NCI-H82 treated with DMSO at 0.1 percent for 48 hours (cell line): ENCODE results near the gene B4GALT1.

Source experiments
- DNase-seq: peaks from one replicate; lab custom pipeline; 2025; ENCODE audit not compliant: unreplicated experiment; lab: John Stamatoyannopoulos, UW

B4GALT1 gene

DNA sequence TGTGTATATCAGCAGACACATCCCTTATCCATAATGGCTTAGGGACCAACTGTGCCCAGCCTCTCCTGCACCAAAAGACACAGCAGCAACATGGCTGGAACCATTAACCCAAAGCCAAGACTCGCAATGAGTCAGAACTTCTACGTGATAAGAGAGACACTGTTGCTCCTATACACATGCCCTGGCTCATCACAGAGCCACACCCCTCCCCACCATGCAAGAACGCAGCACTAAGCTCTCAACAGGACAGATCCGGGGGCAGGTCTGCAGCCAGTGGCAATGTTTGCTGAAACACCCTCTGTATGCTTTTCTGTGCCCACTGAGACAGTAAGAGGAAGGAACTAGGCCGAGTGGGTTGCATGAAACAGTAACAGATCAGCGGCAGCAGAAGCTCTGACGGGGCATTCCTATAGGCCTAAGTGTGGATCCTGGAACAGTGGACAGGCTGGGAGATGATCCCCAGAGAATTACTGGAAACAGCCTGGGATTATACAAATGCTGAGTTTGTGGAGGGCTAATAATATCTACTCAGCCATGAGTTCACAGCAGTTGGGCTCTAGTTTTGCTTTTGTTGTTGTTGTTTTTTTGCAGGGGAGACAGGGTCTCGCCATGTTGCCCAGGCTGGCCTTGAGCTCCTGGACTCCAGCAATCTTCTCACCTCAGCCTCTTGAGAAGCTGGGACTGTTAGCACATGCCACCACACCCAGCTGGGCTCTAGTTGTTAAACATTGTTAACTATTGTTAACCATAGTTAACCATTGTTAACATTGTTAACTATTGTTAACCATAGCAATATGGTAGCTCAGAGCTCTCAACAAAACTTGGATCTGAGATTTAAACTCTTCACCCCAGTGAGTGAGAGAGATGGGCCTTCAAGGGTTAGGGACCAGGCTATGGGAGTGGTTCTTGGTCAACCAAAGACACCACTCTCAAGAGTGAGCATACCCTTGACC lies 41.0 kb downstream of the B4GALT1 start:
- peak; percentile 51 for DNase-seq

DNA sequence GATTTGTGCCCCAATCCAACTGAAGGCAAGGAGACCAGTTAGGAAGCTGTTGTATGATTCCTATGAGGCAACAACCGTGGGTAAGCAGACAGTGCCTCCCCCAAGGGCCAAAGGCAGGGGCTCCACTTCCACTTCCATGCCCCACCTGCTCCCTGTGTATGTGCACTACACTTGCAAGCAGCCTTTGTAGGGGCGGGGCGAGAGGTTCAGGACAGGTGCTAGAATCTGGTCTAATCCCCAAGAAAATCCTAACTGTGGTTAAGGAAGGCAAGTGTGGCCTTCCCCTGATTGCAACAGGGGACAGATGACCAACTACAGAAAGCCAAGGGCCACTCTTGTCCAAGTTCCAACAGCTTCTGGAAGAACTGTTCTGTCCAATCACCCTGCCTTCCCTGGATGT lies 41.7 kb downstream of the B4GALT1 start:
- peak; percentile 14 for DNase-seq

DNA sequence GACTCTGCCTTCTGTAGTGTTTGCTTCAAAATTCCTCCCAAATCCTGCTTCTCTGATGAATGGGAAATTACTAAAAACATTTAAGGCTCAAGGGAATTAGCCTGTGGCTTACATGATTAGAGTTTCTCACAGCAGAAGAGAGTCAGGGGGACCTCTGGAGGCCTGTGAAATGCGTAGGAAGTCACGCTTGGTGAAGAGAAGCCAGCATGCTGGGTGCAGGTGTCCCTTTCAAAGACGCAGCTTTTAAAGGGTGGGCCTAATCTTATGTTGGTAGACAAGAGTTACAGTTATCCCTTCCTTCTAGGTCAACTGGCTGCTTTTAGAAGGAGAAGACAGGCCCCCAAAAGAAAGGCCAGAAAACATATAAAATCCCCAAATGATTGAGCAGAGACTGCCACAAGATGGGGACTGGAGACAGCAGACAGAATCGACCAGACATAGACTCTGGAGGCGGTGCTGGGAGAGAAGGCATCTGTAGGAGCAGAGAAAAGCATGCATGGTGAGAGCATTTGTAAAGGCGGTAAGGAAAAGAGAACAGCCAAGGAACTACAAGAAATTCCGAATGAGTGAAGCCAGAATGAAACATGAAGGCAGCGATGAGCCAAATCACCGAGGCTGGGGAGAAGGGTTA lies 42.3 kb downstream of the B4GALT1 start:
- no peak for DNase-seq

DNA sequence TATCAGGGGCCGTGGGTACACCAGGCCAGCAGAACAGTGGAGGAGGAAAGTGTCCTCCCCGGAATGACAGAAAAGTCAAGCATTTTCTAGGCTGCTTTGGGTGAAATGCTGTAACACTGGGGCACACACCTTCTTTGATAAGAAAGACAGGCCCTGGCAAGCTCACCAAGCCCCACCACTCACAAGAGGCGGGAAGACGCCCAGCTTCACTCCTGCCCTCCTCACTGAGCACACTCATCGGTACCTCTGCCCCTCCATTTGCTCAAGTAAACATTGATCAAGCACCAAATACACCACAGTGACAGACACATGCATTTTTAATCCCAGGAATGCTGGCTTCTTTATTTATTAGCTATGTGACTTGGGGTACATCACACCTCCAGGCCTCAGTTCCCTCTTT lies 43.1 kb downstream of the B4GALT1 start:
- no peak for DNase-seq

DNA sequence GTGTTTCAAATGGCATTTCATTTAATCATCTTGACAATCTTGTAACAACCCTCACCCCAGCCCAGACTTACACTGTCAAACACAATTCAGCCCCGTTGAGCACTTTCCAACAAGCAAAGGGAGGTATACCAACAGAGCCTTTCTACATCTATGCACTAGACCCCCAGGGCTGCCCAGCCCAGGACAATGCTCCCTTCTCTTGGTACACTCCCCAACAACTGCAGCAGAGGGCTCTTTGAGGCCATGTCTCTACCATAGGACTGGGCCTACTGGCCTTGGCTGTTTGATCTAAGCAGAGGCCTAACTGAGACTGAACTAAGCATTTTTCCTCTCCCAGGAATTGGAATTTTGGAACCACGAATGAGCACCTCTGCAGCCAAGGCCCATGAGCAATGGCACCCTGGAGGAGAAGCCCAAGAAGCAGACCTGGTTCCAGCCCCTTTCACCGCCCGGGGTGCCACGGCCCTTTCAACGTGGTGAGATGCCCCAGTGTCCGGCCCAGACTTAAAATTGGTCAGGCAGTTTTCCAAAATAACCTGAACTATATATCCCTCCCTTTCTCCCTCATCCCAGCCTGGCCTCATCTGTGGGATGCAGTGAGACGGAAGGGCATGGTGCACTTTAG lies 43.6 kb downstream of the B4GALT1 start:
- DNase-seq = no peak

DNA sequence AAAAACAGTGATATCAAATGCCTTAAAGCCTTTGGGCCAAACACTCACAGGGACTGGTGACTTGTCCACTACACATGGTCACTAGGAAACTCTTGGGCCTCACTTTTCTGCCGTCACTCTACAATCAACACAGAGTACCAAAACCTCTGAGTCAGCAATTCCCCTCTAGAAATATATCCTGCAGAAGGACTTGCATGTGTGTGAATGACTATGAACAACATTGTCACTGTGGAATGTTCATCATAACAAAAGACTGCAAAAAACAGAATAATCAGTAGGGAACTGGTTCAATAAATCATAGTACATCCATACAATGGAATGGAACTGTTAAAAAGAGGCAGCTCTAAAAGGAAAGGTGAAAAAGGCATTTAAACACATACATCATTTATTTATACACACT lies 46.5 kb downstream of the B4GALT1 start:
- no peak for DNase-seq

DNA sequence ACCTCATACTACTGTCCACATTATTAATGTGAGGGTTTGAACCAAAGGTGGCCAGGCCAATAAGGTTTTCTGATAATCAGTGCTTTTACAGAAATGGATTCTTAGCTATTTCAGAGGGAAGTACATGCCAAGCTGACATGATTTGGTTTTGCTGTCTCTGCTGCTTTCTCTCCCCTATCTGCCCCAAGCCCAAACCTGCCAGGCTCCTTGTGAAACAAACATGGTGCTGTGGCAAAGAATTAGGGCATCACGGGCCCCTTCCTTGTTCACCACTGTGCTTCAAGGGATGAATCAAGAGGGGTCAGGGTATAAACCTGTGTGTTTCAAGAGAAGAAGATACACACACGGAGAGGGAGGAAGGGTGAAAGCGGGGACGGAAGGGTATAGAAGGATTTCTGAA lies 49.3 kb downstream of the B4GALT1 start:
- DNase-seq = no peak

DNA sequence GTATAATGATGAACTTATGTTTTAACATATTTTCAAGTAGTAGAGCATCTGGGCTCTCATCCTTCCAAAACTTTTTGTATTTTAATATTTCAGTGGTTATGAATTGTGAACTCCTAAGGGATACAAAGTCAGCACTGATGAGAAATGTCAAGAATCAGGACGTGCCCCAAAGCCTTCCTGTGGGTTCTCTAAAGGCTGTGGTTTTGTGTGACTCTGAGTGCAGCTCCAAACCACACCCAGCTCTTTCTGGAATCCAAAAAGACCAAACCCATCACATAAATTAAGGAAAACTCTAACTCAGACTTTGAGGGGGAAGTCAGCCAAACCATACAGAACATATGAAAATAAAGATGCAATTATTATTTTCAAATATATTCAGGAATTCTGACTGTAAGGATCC lies 49.8 kb downstream of the B4GALT1 start:
- no peak for DNase-seq

DNA sequence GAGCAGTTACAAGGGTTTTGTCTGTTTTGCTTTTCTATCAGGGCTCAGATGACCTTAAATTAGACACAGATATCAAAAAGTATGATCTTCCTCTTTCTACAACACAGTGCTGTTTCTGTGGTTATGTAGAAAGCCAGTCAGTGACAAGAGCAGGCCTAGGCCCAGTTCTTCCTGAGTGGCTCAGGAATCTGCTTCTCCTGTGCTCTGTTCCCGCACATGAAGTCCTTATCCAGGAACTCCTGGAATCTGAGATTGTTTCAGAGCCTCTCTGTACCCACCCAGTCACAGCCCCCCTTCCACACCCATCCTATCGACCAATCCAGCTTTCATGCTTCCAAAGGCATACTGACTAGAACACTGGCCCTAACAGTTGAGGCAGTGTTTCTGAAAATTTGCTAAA lies 50.3 kb downstream of the B4GALT1 start:
- DNase-seq = no peak

DNA sequence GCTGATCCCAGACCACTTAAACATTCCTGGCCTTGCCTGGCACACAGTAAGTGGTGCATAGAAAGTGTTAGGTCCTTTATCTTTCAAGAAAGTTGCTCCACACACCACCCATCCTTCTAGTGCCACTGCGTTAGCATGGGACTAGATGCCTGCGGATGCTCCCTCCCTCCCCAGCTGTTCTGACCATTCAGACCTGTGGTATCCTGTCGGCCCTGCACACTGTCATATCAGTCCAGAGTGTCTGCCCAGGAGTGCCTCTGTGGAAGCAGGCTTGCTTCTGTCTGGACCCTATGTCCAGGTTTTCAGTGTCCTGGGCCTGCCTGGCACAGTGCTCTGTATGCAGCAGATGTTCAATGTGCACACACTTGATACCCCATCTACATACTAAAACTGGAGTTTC lies 52.4 kb downstream of the B4GALT1 start:
- no peak for DNase-seq

DNA sequence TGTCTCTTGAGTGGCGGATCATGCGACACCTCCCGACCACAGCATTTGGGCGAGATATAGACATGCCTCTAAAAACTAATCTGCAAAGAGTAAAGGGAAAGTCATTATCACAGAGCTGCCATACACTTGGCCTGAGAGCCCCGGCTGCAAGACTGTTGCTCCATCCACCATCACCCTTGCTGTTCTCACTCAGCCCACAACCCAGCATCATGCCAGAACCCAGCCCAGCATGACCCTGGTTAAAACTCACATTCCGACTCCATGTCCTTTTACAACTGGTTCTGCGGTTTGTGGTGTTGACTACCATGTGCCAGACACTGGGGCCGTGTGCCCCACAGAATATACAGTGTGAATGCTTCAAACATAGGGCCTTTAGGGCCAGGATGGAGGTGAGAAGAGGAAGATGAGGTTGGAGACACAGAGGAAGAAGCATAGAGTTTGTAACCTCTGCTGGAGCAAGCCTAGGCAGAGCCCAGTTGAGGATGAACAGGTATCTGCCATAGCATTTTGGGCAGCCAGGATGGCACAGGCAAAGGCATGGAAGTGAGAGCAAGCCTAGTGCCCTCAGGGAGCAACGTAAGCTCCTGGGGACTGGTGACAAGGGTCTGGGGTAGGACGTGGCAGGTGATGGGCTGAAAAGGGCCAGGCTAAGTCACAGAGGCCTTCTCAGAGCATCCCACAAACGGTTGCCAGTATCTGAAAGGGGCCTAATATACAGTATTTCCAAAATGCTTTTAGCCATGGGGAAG lies 53.2 kb downstream of the B4GALT1 start:
- DNase-seq = no peak

DNA sequence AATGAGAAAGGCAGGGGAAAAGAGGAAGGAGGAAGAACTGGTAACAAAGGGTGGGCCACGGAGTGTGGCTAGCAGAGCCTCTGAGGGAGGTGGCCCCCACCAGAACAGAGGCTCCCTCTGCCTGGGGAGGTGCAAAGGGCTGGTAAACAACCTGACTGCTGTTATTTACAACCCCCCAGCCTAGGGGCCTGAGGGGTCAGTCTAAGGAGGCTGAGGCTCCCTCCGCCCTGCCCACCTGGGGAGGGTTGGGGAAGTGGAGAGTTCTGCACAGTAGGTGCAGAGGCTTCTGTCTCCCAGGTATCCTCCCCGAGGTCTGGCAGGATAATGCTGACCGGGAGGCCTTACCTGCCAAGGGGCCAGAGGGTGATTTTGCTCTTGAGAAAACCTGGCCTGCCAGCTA lies 55.0 kb downstream of the B4GALT1 start:
- DNase-seq = no peak

DNA sequence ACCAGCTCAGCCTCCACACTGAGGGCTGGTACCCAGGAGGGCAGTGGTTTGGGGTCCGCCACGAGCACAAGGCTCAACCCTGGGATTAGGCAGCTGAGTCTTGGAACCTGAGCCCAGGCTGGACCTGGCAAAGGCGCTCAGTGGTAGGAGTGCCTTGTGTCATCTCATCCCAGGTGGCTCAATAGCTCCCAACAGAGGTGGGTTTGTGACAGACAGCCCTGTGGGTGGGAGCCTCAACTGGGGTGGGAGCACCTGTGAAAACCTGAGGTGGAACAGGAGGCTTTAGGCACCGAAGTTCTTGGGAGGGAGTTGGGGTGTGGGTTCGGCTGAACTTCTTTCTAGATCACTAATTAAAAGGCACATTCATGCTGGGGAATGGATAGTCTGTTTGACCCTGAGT lies 55.5 kb downstream of the B4GALT1 start:
- DNase-seq = no peak

DNA sequence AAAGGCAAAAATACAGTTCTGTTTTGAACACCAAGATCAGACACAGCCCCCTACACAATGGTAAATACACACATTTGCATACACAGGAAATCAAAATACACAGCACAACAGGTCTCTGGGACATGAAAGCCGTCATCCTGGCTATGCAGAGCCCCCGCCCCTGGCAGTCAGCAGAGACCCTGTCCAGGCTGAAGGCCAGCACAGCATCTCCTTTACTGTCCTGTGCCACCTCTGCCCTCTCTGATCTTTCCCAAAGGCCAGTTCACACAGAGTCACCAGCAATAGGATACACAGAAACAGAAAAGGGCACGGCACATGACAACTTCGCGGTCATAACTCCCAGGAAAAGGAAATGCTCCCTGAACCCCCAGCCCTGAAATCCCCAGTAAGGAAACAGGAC lies 56.5 kb downstream of the B4GALT1 start:
- no peak for DNase-seq

DNA sequence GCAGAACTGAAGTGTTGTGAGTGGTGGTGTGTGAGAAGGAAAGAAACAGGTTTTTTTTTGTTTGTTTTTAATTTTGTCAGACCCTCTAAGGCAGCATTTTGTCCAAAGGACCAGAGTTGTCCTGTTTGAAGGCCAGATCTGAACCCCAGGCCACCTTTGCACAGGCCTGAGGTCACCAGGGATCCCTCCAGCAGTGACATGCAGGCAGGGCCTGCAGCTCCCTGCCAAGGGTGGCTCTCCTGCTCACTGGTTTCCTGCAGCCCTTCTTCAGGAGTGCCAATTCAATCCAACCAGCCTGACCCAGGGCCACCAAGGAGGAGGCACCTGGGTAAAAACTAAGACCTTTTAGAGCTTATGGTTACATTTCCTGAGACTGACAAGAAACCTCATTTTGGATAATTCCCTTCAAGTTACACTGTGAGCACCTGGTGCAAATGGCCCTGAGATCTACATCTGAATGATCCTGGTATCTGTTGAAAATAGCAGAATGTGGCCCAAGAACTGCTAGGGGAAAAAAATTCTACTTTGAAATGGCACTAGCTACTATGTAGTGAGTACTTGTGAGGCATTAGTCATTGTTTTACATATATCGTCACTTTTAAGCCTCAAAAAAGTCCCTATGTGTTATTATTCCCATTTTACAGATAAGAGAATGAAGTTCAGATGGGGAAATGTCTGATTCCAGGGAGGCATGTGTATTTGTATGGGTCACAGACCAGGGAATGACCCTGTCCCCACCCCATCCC lies 57.1 kb downstream of the B4GALT1 start:
- DNase-seq = no peak

DNA sequence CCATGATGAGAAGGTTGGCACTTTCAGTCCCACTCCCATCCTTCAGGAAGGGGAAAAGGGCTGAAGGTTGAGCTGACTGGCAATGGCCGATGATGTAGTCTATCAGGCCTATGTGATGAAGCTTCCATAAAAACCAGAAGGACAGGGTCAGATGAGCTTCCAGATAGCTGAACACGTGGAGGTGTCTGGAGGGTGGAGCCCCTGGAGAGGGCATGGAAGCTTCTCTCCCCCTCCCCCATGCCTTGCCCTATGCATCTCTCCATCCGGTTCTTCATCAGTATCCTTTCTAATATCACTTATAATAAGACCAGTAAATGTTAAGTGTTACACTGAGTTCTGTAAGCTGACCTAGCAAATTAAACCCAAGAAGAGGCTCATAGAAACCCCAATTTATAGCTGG lies 58.0 kb downstream of the B4GALT1 start:
- DNase-seq = no peak

DNA sequence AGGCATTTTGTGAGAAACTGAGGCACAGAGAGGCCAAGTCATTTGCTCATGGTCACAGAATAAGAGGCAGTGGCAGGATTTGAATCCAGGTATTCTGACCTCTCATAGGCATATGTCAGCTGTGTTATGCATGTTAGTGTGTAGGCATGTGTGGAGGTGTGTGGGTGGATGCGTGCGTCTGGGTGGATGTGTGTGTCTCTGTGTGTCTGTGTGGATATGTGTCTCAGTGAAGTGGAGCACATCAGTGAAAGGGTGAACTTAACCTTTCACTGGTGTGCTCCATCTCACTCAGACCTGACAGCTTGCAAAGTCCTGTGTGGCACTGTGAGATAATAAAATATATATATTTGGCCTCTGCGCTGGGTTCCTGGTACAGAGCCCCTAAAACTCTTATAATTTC lies 58.7 kb downstream of the B4GALT1 start:
- DNase-seq = no peak

DNA sequence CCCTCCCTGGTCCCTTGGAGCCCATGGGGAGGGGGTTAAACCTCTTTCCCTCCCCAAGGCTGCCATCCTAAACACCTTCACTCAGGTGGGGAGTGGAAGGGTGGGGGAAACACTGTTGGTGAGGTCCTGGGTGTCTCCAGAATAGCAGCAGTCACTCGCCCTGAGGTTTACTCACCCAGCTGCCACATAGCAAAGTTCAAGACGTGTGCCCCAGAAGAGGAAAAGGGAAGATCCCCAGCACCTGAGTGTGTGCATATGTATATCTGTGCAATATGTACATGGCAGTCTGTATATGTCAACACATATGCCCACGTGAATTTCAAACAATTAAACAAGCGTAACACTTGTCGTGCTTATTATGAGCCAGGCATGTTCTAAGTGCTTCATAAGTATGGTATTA lies 59.4 kb downstream of the B4GALT1 start:
- no peak for DNase-seq

DNA sequence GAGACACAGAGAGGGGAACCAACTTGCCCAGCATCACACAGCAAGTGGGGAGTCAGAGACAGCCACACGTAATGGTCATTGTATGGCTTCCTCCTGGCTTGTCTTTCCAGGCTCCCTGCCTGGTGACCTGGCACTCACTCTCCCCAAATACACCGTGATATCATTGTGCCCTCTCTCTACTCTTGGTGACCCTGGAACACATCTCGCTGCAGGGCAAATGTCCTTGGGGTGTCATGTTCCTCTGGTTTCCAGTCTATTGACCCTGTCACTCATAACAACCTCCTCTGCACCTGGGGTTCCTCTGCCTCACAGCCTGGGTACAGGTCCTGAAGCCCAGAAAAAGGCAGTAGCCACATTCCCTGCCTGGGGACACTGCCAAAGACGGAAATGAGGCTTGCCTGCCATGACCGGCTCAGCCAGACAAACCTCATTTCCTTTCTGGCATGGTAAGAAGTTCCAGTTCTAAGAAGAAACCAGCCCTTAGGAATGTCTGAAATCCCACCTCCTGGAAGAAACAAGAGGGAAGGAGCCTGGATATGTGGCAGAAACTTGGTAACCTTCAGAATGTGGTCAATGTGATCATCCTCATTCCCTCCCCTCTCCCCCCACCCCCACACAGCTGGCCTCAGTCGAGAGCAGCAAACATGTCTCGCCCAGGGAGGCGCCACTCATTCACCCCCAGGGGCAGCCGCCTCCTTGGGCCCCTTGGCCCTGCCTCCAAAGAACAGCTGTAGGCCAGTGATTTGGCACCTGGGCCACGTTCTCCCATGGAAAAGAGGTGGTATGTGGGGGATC lies 60.1 kb downstream of the B4GALT1 start:
- DNase-seq = no peak

DNA sequence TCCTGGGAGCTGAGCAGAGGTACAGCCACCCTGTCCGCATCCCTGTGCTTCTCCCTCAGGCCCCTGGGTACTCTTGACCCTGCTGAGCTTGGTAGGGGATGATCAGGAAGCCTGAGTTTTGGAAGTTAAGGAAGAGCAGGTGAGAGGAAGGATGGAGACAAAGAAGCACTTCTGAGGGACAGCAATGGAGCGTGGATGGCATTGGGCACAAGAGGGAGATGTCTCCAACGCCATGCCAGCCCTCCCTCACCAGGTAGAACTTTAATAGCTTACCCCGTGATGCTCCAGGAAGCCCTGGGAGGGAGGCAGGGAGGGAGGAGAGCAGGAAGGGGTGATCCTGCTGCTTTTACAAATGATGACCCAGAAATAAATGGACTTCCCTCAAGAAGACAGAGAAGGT lies 60.8 kb downstream of the B4GALT1 start:
- DNase-seq = no peak
